Uterus (tissue), 4 donors: ENCODE results near the gene ALDH9A1. TPM values are rescaled to one million over a fixed set of nuclear protein-coding genes. Genes with fewer than 3 reads are reported as not detected.
"Not testable (repeated sequence)": the region's sequence is repeated elsewhere in the genome, so short reads cannot be mapped to it uniquely, and the experiment has no call there.

Experiments used
- DNase-seq, 2 donors: peaks; one replicate each; pipeline ENCODE4 v3.0.0-alpha.2; 2019 to 2020
- H3K27ac ChIP-seq, 2 donors: fragments of 200-600 bp; sonication (generic); 1 replicate in 1 of 2; 2 replicates in 1 of 2; pipeline ENCODE4 v1.5.1; 2016 to 2018
- H3K27me3 ChIP-seq, 2 donors: fragments of 200-600 bp; sonication (generic); one replicate each; pipeline ENCODE4 v1.5.1; 2018 to 2019; ENCODE audit warnings: control low read depth in 1 of 2
- H3K36me3 ChIP-seq, 2 donors: fragments of 200-600 bp; sonication (generic); one replicate each; pipeline ENCODE4 v1.5.1; 2019; ENCODE audit warnings: control low read depth in 1 of 2
- H3K4me1 ChIP-seq, 2 donors: fragments of 200-600 bp; sonication (generic); one replicate each; pipeline ENCODE4 v1.5.1; 2018 to 2019; ENCODE audit warnings: control low read depth in 1 of 2
- H3K4me3 ChIP-seq, 2 donors: fragments of 200-600 bp; sonication (generic); 1 replicate in 1 of 2; 2 replicates in 1 of 2; pipeline ENCODE4 v1.5.1; 2018 to 2019; ENCODE audit warnings: mild to moderate bottlenecking in 1 of 2
- H3K9me3 ChIP-seq, 2 donors: fragments of 200-600 bp; sonication (generic); one replicate each; pipeline ENCODE4 v1.5.1; 2019; ENCODE audit warnings: control low read depth in 1 of 2
- CTCF ChIP-seq, 4 experiments: fragments of 200-600 bp in 2 of 4; fragments of 450-650 bp in 2 of 4; sonication (generic) in 2 of 4; IDR thresholded peaks; one replicate each; pipeline ENCODE4 v1.5.1; 2016 to 2019; ENCODE audit warnings: antibody characterized with exemption in 4 of 4, mild to moderate bottlenecking in 2 of 4, moderate library complexity in 1 of 4
- POLR2A ChIP-seq, 2 donors: fragments of 450-650 bp; IDR thresholded peaks; one replicate each; pipeline ENCODE4 v1.6.1; 2016; ENCODE audit warnings: antibody characterized with exemption in 2 of 2, mild to moderate bottlenecking in 1 of 2, moderate library complexity in 1 of 2
- intact Hi-C: fragments of 100-400 bp; cut with DNase I; formaldehyde crosslinking; loops from one replicate; pipeline ENCODE4 v1.15.1; 2023; ENCODE audit warnings: low total_unique reads
- total RNA-seq, 4 donors: library from RNA; depleted of rRNA in 3 of 4; stranded (reverse); fragments of >200 nt in 3 of 4; gene quantifications; one replicate each; pipeline versions ENCODE4 v1.1.0 to v1.2.4, GENCODE V29; 2014 to 2023
- donor health status: DM: yes; HTN: yes; CAD: no.

Gene ALDH9A1
- total RNA-seq, 4 donors from 2014 or later = 25.4 to 105 (median 68.4) TPM

- H3K27me3 ChIP-seq = no peaks in the 10 kb centered on the region
- peaks cover 0 to 4% of the 10 kb centered on the region in 2 donors for H3K4me1 ChIP-seq
- no peaks in the 10 kb centered on the region for H3K36me3 ChIP-seq
- intact Hi-C loops = no loop called here
- DNase-seq = no peak
- H3K9me3 ChIP-seq = no peaks in the 10 kb centered on the region
- TF ChIP-seq POLR2A (IDR thresholded peaks at IDR 0.05) (no peak), CTCF (IDR thresholded peaks at IDR 0.05) (no peak)
- no peak overlapping the region for H3K27ac ChIP-seq
- H3K4me3 ChIP-seq = no peak overlapping the region
Measured at GRCh38 chr1:165644064-165644735, 54.2 kb downstream of the ALDH9A1 start.

- H3K27me3 ChIP-seq = no peaks in the 10 kb centered on the region
- H3K4me3 ChIP-seq = no peak overlapping the region
- no peak for DNase-seq
- H3K36me3 ChIP-seq = no peaks in the 10 kb centered on the region
- no peak for TF ChIP-seq CTCF (IDR thresholded peaks at IDR 0.05)
- peaks cover 0 to 11% of the 10 kb centered on the region in 2 donors for H3K4me1 ChIP-seq
- no peak overlapping the region for H3K27ac ChIP-seq
- intact Hi-C loops = no loop called here
- no peaks in the 10 kb centered on the region for H3K9me3 ChIP-seq
Measured at GRCh38 chr1:165641231-165641987, 57.0 kb downstream of the ALDH9A1 start.

GRCh38 chr1:165639821-165640623 lies 58.3 kb downstream of the ALDH9A1 start:
- TF ChIP-seq POLR2A (IDR thresholded peaks at IDR 0.05) (no peak), CTCF (IDR thresholded peaks at IDR 0.05) (no peak)
- intact Hi-C loops = no loop called here

GRCh38 chr1:165638211-165638610 lies 60.2 kb downstream of the ALDH9A1 start:
- intact Hi-C loops, H3K27me3 ChIP-seq, H3K27ac ChIP-seq, H3K9me3 ChIP-seq, H3K36me3 ChIP-seq, DNase-seq, H3K4me3 ChIP-seq: not testable (repeated sequence)
- H3K4me1 ChIP-seq = peaks cover 0 to 23% of the 10 kb centered on the region in 2 donors

More at GRCh38 chr1:165639821-165640623, 58.3 kb downstream of the ALDH9A1 start:
- H3K27ac ChIP-seq = no peak overlapping the region
- no peaks in the 10 kb centered on the region for H3K36me3 ChIP-seq
- no peaks in the 10 kb centered on the region for H3K9me3 ChIP-seq
- no peaks in the 10 kb centered on the region for H3K27me3 ChIP-seq
- no peak for DNase-seq
- no peak overlapping the region for H3K4me3 ChIP-seq
- peaks cover 0 to 20% of the 10 kb centered on the region in 2 donors for H3K4me1 ChIP-seq

GRCh38 chr1:165637427-165637826 lies 60.9 kb downstream of the ALDH9A1 start:
- intact Hi-C loops = no loop called here
- no peaks in the 10 kb centered on the region for H3K9me3 ChIP-seq
- no peaks in the 10 kb centered on the region for H3K36me3 ChIP-seq
- no peaks in the 10 kb centered on the region for H3K27me3 ChIP-seq
- no peak overlapping the region for H3K4me3 ChIP-seq
- H3K4me1 ChIP-seq = peaks cover 0 to 26% of the 10 kb centered on the region in 2 donors
- peak overlapping the region in 1 of 2 donors; percentile 31 for H3K27ac ChIP-seq
- TF ChIP-seq POLR2A (IDR thresholded peaks at IDR 0.05) (no peak), CTCF (IDR thresholded peaks at IDR 0.05) (no peak)
- DNase-seq = no peak
